GM12878 (cell line): ENCODE data around the gene COL16A1.

Source experiments
- ATF2 ChIP-seq: IDR thresholded peaks from 2 replicates; pipeline ENCODE4 v1.6.1; 2012; ENCODE audit warnings: low read length, inconsistent platforms
- BRCA1 ChIP-seq: IDR thresholded peaks from 2 replicates; pipeline ENCODE4 v1.6.1; 2011; ENCODE audit warnings: low read depth, low read length, improper control_type of control experiment
- ELK1 ChIP-seq: IDR thresholded peaks from 2 replicates; pipeline ENCODE4 v1.6.1; 2012; ENCODE audit warnings: low read depth, low read length, improper control_type of control experiment
- EZH2 ChIP-seq: IDR thresholded peaks from 2 replicates; pipeline ENCODE4 v1.6.1; 2012; ENCODE audit warnings: low read depth, mild to moderate bottlenecking, control low read depth, inconsistent platforms, low read length, borderline replicate concordance; ENCODE audit not compliant: control insufficient read depth
- JUND ChIP-seq: IDR thresholded peaks from 2 replicates; pipeline ENCODE4 v1.6.1; 2012; ENCODE audit warnings: low read depth, mild to moderate bottlenecking, low read length, improper control_type of control experiment, moderate library complexity
- MAX ChIP-seq: IDR thresholded peaks from 2 replicates; pipeline ENCODE4 v1.6.1; 2012; ENCODE audit warnings: low read depth, low read length, improper control_type of control experiment
- NR2C2 ChIP-seq: IDR thresholded peaks from 2 replicates; pipeline ENCODE4 v1.6.1; 2011; ENCODE audit warnings: borderline replicate concordance, low read depth; ENCODE audit not compliant: control insufficient read depth, insufficient read length
- PBX3 ChIP-seq: IDR thresholded peaks from 2 replicates; pipeline ENCODE4 v1.6.1; 2011; ENCODE audit warnings: mild to moderate bottlenecking, low read depth, low read length, moderate library complexity; ENCODE audit not compliant: insufficient replicate concordance
- POLR2A ChIP-seq: IDR thresholded peaks from 2 replicates; pipeline ENCODE4 v1.6.1; 2011; ENCODE audit warnings: low read depth, mild to moderate bottlenecking, low read length
- RCOR1 ChIP-seq: conservative IDR thresholded peaks from 2 replicates; pipeline ENCODE4 v1.6.1; 2012; ENCODE audit warnings: low read depth, low read length, improper control_type of control experiment
- ZBTB33 ChIP-seq: fragments of 450-650 bp; IDR thresholded peaks from 2 replicates; pipeline ENCODE4 v1.6.1; 2017; ENCODE audit warnings: mild to moderate bottlenecking
- ZNF687 ChIP-seq: fragments of 450-650 bp; IDR thresholded peaks from 2 replicates; pipeline ENCODE4 v1.6.1; 2017; ENCODE audit warnings: mild to moderate bottlenecking, moderate library complexity

- TF ChIP-seq NR2C2 = no peak
- TF ChIP-seq ATF2 = no peak
- TF ChIP-seq ZNF687 = no peak
- TF ChIP-seq ELK1 = no peak
- no peak for TF ChIP-seq PBX3
- TF ChIP-seq BRCA1 = no peak
- no peak for TF ChIP-seq EZH2
- no peak for TF ChIP-seq POLR2A
- TF ChIP-seq RCOR1 = no peak
- TF ChIP-seq MAX = no peak
- no peak for TF ChIP-seq JUND
- TF ChIP-seq ZBTB33 = no peak
Measured at GRCh38 chr1:31678681-31679080, 25.1 kb downstream of the COL16A1 start.
